Stimulated activated CD8-positive, alpha-beta memory T cell treated with anti-CD3 and anti-CD28 coated beads, Interleukin-7, amount 100 ng/mL, for 48 hours (primary cell): ENCODE data around the gene PATE4.
"Not testable (repeated sequence)": the region's sequence is repeated elsewhere in the genome, so short reads cannot be mapped to it uniquely, and the experiment has no call there.

ENCODE experiments used
- DNase-seq, 2 donors: peaks; one replicate each; pipeline ENCODE4 v3.0.0-alpha.2; 2020; ENCODE audit warnings: low read depth in 1 of 2; ENCODE audit errors: extremely low read depth in 1 of 2

PATE4 gene

GRCh38 chr11:125833016-125833415 lies at the start of gene PATE4:
TSS of gene PATE4 (plus strand) at chr11:125833316. CDS start at chr11:125833360, 44 bp downstream.
- no peak for DNase-seq

DNA sequence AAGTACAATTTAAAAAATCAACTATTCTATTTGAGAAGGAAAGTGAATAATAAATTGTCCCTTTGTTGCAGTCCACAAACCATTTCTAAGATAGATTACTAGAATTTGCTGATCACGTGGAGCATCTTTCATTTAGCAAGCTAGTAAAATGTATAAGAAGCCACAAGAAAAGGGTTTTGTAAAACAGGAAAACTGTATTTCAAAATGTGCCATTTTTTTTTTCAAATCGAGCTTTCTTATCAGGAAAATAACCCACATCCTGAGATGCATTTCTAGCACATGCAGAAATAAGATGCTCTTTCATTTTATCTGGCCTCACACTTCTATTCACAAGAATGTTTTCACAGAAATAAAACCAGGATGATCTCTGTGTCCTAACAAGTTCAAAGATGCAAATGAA lies 48.4 kb upstream of the PATE4 start:
- DNase-seq, result no peak

- no peak for DNase-seq
Measured at GRCh38 chr11:125787827-125788226, 45.3 kb upstream of the PATE4 start, which contains the start of gene PATE3. TSS of gene PATE3 (plus strand) at chr11:125788127. CDS start at chr11:125788152, 25 bp downstream.

DNA sequence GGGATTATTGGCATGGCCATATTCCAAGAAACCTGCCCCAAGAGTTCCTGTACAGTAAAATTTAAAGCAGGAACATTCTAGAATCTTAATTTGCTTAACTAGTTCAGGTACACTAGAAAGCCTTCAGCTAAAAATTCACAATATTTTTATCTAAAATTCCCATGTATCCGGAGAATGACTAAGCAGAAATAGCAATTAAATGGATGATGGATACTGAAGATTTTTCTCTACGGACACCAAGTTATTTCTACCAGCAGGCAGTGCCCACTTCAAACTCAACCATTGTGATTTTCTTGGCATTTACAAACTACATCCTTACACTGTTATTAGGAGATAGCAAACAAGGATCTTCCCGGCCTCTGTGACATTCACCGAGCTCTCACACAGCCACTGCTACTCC lies 42.3 kb upstream of the PATE4 start:
- no peak for DNase-seq

DNA sequence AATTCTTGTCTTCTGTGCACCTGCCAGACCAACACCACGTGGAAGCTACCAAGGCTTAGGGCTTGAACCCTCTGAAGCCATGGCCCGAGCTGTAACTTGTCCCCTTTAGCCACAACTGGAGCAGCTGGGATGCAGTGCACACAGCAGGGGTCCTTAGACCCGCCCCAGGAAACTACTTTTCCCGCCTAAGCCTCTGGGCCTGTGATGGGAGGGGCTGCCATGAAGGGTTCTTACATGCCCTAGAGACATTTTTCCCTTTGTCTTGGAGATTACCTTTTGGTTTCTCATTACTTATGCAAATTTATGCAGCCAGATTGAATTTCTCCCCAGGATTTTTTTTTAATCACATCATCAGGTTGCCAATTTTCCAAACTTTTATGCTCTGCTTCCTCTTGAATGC lies 35.5 kb upstream of the PATE4 start:
- DNase-seq, result no peak

DNA sequence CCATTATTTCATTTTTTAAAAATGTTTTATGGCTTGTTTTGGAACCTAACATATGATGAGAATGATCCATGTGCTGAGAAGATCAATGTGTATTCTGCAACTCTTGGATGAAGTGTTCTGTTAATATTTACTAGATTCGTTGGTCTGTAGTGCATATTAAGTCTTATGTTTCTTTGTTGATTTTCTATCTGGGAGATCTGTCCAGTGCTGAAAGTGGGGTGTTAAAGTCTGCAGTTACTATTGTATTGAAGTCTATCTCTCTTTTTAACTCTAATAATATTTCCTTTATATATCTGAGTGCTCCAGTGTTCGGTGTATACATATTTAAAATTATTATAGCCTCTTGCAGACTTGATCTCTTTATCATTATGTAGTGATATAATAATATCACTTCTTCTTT lies 33.3 kb upstream of the PATE4 start:
- no peak for DNase-seq

- DNase-seq, result no peak
Measured at GRCh38 chr11:125802387-125802786, 30.7 kb upstream of the PATE4 start.

DNA sequence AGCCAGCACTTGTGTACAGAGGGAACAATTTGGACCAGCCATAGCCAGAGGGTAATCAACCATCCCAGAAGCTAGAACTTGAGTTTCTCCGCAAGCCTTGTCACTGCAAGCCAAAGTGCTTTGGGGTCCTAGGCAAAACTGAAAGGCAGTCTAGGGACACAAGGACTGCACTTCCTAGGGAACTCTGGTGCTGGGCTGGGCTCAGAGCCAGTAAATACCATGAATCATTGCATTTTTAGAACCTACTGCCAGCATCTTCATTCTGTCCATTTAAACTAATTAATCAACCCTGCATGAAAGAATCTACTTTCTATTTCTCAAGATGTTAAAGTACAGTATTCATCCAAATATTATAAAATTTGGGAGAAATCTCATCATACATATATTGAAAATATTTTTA lies 25.2 kb upstream of the PATE4 start:
- no peak for DNase-seq

- DNase-seq, result no peak
Measured at GRCh38 chr11:125835748-125836147, 2.6 kb downstream of the PATE4 start.

DNA sequence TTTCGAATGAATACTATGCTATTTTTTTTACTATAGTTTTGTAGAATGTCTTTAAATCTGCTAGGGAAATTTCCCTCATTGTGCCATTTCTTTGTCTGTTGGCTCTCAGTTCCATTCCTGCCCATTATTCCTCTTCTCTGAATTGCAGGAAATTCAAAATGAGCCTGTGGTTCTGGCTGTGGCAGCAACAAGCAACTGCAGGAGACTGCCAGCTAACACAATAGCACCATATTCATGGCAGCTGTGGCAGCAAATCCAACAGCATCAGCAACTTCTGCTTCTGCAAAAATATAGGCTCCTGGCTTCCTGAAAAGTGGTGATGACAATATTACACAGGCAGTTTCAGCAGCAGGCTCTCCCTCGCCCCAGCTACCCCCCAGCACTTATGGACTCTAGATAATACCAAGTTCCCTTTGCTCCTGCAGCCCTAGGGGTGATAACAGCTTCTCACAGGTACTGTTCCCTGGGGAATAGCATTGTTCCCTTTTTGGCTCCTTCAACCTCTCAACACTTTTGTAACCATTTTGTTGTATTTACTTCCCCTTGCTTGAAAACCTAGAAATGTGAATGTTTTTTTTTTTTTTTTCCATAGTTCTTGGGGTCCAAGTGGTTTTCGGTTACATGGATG lies 9.3 kb downstream of the PATE4 start:
- no peak for DNase-seq

- DNase-seq, result no peak
Measured at GRCh38 chr11:125846188-125846587, 13.1 kb downstream of the PATE4 start.

DNA sequence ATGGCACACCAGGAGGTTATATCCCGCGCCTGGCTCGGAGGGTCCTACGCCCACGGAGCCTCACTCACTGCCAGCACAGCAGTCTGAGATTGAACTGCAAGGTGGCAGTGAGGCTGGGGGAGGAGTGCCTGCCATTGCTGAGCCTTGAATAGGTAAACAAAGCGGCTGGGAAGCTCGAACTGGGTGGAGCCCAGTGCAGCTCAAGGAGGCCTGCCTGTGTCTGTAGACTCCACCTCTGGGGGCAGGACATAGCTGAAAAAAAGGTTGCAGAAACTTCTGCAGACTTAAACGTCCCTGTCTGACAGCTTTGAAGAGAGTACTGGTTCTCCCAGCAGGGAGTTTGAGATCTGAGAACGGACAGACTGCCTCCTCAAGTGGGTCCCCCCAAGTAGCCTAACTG lies 24.6 kb downstream of the PATE4 start:
- not testable (repeated sequence) for DNase-seq

GRCh38 chr11:125862786-125863185 lies 29.7 kb downstream of the PATE4 start:
- not testable (repeated sequence) for DNase-seq

DNA sequence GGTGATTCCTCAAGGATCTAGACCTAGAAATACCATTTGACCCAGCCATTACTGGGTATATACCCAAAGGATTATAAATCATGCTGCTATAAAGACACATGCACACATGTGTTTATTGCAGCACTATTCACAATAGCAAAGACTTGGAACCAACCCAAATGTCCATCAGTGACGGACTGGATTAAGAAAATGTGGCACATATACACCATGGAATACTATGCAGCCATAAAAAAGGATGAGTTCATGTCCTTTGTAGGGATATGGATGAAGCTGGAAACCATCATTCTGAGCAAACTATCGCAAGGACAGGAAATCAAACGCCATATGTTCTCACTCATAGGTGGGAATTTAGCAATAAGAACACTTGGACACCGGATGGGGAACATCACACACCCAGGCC lies 32.2 kb downstream of the PATE4 start:
- not testable (repeated sequence) for DNase-seq

DNA sequence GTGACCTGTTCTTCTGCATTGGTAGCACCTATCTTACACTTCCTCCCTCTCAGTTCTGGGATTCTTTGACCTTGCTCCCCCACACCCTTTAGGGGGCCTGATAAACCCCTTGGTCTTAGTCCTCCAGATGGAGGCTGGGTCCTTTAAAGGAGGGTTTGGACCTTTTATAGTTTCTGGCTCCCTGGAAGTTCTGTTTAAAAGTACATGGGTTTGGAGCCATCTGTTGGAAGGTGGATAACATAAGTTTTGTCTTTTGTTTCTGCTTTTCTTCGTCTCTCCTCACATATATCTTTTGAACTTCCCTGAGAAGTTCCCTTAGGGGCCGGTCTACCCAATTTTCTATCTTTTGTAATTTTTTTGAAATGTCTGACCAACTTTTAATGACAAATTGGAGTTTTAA lies 36.4 kb downstream of the PATE4 start:
- DNase-seq, result no peak

DNA sequence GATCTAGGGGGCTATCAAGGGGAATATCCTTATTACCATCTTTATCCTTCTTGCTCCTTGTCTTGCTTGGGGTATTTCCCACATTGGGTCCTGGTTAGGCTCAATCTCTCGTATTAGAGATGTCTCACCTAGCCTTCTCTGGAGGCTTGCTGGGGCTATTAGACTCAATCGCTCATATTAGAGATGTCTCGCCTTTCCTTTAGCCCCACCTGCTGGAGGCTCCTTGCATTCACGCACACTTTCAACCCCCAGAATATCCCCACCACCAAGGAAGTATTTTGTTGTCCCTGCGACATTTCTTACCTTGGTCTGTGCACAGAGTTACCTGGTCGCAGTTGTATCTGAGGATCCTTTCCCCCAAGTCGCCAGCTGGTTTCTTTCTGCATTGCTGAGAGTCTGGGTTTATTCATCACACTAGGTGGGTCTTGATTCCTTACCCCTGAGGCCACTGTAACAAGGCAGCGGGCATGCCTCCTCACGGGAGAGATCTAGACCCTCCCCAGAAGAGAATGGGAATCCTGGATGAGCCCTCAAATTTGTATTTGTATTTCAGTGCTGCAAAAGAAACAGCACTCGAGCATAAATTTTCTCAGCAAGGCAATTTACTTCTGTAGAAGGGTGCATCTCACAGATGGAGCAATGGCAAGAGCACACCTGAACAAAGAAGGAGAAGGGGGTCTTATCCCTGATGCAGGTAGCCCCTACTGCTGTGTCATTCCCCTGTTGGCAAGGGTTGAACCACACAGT lies 38.4 kb downstream of the PATE4 start:
- no peak for DNase-seq

- no peak for DNase-seq
Measured at GRCh38 chr11:125872138-125872491, 39.0 kb downstream of the PATE4 start.

DNA sequence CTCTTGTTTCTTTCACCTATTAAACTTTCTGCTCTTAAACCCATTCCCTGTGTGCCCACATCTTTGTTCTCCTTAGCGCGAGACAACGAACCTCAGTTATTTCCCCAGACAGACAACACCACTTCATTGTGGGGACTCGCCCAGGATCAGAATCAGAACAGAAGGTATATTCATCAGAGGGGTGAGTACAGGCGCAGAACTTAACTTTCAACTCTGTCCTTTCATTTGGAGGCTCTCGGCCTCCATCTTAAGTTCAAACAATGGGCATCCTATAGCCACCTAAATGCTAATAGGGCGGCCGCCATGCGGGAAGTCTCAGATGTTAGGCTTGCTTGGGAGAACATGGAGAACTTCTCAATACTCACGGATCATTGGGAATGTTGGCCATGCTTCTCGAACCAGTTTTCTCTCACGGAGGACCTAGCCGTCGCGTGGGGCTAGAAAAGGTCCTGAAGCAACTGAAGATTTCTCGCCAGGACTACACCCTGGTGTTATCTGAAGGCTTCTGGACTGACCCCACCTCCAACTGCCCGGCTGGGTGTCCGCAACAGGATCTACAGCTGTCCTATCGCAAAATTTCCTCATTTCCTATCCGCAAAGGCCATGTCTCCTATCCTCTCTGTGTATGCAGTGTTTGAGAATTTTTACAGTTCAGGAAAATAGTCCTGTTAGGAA lies 40.9 kb downstream of the PATE4 start:
- DNase-seq, result no peak

DNA sequence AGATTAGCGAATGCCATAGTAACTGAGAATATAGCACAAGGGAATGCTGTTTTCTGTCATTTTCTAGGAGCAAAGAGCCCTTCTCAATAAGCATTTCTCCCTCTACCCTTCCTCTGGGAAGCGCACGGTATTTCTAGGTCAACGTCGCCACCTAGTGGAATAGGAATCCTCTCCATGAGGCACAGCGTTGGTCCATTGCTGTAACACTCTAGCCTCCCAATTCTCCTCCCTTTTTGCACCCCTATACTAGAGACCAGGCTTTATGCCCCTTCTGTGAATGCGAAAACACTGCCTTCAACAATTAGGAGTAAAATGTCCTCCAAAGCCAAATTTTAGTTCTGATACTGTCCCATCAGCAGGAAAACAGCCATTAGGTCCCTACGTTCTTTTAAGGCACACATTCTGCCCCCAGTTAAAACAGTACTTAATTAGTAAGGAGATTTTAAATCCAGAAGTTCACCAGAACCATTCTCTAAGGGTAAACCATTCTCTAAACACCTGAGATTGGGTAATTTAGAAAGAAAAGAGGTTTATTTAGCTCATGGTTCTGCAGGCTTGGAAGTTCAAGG lies 41.5 kb downstream of the PATE4 start:
- DNase-seq, result peak in 1 of 2 donors; percentile 25

DNA sequence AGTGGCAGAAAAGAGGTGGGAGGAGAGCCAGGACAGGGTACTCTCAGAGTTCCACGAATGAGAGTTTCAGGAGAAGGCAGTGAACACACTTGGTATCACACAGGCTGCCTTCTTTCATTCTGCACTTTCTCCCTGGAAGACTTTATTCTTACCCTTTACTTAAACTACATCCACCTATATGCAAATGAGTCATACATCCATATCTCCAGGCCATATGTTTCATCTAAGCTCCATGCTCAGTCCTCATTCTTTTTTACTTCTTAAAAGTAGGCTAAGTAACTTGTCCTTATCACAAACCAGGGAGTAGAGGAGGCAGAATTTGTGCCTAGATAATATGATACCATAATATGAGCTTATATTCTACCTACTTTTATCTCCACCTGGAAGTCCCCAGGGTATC lies 48.2 kb downstream of the PATE4 start:
- no peak for DNase-seq

GRCh38 chr11:125883375-125883774 lies 50.3 kb downstream of the PATE4 start:
- no peak for DNase-seq

DNA sequence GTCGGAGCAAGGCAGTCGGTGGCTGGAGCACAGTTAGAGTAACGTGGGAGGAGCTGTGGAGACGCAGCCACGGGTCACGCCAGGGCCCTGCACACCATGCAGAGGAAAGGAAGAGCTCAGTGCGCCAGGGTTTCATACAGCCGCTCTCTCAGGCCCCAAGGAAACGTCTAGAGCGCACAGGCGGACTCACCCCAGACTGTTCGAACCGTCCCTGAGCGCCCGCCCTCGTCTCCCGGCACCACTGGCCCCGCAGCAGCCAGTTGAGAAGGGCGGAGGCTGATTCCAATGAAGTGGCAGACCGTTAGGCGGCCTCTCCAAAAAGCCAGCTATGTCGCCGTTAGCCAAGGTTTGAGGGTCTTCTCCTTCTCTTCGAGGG lies 53.9 kb downstream of the PATE4 start:
- peak in 1 of 2 donors; percentile 16 for DNase-seq
